Aortic smooth muscle cell (primary cell): Measurements from ENCODE around the gene ATP2B2. TPM values are rescaled to one million over a fixed set of nuclear protein-coding genes. Genes with fewer than 3 reads are reported as not detected.

Experiments
- total RNA-seq: library from RNA; depleted of rRNA; stranded (reverse); fragments of >200 nt; gene quantifications from 2 replicates; pipeline ENCODE4 v1.2.3, GENCODE V29; 2014

The ATP2B2 gene
- total RNA-seq: 0.13 TPM in 1 of 2 replicates, not detected in the other

GRCh38 chr3:10505050-10505790 lies at the start of gene ATP2B2:
Gene ATP2B2, minus strand, starts transcription at chr3:10505586. Its CDS starts 56,043 bp downstream, at chr3:10449543.

DNA sequence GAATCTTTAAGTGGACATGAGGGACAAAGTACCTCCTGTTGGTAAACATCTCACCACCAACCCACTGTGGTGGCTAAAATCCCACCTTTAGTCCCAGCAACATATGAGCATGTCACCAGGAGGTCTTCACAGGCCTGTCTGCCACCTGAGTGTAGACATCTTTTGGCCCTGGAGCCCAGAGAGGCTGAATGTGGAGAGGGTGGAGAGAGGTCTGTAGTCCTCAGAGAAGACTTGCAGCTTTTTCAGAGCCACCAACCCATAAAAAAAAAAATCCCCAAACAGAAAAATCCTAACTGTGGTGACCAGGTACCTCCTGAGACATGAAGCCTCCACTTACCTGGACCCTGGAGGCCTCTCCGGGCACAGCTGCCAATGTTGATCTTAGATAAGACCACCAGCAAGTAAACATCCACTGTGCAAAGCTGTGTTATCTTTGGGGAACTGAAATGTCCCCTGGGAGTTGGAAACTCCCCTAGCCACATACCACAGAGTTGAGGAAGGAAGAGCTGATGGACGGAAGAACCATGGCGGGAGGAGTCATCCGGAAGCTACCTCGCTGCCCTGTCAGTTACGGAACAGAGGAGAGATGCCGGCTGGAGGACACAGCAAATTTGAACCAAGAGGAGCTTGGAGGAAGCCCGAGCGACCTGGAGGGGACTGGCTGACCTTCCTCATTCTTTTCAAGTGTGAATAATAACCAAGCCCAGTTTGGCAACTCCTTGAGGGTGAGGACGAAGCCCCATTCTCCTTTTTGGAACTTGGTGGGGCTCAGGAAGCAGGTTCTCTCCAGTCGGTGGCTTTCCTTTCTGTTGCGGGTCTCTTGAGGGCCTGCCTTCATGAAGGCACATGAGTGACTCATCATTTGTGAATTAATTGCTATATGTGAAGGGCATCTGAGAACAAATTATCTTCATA lies 212.6 kb downstream of the ATP2B2 start, which contains the start of gene GHRL:
Gene GHRL (minus strand): TSS at position 443 of the 915 bp plus-strand sequence. CDS start 2,767 bp downstream, outside the sequence.

Other genes with a start within 250 kb of the ATP2B2 start
- not detected in 2 replicates for gene GHRL, start 212.6 kb downstream of the ATP2B2 start, total RNA-seq
- gene SEC13, start 184.5 kb downstream of the ATP2B2 start, total RNA-seq: 317 and 382 TPM in 2 replicates